Measurements from ENCODE around the gene POMT2.
"Not testable (repeated sequence)": the region's sequence is repeated elsewhere in the genome, so short reads cannot be mapped to it uniquely, and the experiment has no call there.

Gene POMT2

DNA sequence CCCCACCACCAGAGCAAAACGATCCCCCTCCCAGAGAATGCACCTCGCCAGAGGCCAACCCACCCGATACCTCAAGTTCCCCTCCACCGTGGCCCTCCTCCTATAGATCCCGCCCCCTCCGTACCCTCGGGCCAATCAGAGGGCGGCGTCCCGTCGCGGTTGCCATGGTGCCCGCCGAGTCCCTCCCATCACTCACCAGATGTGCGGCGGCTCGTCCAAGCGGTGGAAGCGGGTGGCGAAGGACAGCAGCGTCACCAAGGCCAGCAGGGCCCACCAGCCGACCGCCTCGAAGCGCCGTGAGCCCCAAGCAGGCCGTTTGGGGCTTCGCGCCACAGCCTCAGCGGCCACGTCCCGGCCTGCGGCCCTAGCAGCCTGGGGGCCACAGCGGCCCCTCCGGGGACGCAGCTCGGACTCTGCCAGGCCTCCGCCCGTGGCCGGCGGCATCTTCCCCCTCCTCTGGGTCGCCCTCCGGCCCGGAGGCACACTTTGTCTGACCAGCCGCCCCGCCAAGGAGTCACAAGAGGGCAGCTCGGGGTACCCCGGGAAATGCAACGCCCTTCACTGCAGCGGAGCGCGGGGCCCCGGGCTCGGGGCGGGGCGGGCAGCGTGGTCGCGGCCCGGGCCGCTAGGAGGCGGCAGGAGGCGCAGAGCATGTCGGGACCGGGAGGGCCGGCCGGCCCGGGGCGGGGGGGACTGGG is at the start of gene POMT2:
Gene POMT2, minus strand, starts transcription at position 646 of the 698 bp plus-strand sequence. Its CDS starts 202 bp downstream, at position 444.
- DNase-seq (ENCODE audit: low read depth) = peak; percentile 89

DNA sequence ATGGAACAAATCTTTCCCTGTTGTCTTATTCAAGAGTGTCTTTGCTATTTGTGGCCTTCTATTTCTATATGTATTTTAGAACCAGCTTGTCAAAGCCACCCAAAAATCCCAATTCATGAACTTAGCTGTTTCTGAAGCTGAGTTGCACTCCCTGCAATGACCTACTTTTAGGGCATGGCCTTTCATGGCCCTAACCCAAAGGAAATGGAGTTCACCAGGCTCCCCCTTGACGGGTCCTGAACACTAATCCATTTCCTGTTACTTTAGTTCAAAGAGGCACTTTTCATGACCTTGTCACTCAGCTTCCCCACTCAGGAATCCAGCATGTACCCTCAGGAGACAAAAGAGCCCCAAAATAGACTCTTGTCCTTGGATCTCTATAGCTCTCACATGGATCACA is 48.6 kb upstream of the POMT2 start:
- DNase-seq (ENCODE audit: low read depth) = no peak

DNA sequence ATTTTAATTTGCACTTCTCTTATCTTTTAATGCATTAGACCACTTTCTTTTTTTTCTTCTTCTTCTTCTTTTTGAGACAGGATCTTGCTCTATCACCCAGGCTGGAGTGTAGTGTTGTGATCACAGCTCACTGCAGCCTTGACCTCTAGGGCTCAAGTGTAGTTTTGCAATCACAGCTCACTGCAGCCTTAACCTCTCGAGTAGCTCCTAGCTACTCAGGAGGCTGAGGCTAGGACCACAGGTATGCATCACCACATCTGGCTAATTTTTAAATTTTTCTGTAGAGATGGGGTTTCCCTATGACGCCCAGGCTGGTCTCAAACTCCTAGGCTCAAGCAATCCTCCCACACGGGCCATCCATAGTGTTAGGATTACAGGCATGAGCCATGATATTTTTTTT is 43.5 kb upstream of the POMT2 start:
- DNase-seq (ENCODE audit: low read depth) = no peak

- DNase-seq (ENCODE audit: low read depth) = no peak
These were observed 38.9 kb upstream of the POMT2 start for GRCh38 chr14:77359626-77360025.

- DNase-seq (ENCODE audit: low read depth) = no peak
These were observed 36.2 kb upstream of the POMT2 start for GRCh38 chr14:77356899-77357298.

GRCh38 chr14:77355811-77356210 is 35.1 kb upstream of the POMT2 start:
- DNase-seq (ENCODE audit: low read depth) = no peak

- no peak for DNase-seq (ENCODE audit: low read depth)
These were observed 32.9 kb upstream of the POMT2 start for GRCh38 chr14:77353469-77354141.

GRCh38 chr14:77347751-77348150 is 27.1 kb upstream of the POMT2 start:
- no peak for DNase-seq (ENCODE audit: low read depth)

DNA sequence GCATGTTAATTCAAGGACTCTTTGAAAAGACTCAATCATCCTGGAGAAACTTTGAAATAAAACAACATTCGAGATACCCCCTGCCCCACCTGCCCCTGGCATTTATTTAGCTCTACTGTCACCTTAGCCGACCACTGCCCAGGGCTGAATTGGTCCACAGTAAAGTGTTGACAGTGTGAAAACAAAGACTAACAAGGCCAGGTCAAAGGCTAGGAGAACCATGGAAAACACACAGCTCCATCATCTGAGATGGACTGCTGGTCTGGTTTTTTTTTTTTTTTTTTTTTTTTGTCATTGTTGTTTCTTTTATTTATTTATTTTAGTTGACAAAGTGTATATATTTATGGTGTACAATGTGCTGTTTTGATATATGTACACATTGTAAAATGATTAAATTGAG is 25.8 kb upstream of the POMT2 start:
- DNase-seq (ENCODE audit: low read depth) = no peak

- DNase-seq (ENCODE audit: low read depth) = no peak
These were observed 23.8 kb upstream of the POMT2 start for GRCh38 chr14:77344377-77344996.

DNA sequence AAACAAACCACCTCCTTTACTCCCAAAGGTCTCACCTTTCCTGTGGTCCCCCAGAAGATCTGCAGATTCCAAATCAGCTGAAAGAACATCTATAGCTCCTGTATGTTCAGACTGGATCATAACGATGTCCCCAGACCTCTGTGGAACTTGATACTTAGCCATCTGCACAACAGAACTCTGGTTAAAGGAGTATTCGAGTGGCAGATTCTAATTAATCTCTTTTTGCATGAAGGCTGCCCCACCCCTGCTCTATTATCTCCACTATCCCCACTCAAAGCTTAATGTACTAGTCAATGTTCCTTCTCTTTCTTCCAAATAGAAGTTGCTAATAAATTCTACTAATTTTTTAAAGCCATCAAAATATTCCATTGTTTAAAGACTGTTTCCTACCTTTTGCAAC is 23.0 kb upstream of the POMT2 start:
- DNase-seq (ENCODE audit: low read depth) = no peak

GRCh38 chr14:77342726-77343397 is 22.2 kb upstream of the POMT2 start:
- no peak for DNase-seq (ENCODE audit: low read depth)

GRCh38 chr14:77340389-77340788 is 19.7 kb upstream of the POMT2 start:
- DNase-seq (ENCODE audit: low read depth) = no peak

- no peak for DNase-seq (ENCODE audit: low read depth)
These were observed 18.7 kb upstream of the POMT2 start for GRCh38 chr14:77339407-77339806.

- DNase-seq (ENCODE audit: low read depth) = no peak
These were observed 17.6 kb upstream of the POMT2 start for GRCh38 chr14:77338302-77338701.

- DNase-seq (ENCODE audit: low read depth) = no peak
These were observed 17.2 kb upstream of the POMT2 start for GRCh38 chr14:77337880-77338279.

DNA sequence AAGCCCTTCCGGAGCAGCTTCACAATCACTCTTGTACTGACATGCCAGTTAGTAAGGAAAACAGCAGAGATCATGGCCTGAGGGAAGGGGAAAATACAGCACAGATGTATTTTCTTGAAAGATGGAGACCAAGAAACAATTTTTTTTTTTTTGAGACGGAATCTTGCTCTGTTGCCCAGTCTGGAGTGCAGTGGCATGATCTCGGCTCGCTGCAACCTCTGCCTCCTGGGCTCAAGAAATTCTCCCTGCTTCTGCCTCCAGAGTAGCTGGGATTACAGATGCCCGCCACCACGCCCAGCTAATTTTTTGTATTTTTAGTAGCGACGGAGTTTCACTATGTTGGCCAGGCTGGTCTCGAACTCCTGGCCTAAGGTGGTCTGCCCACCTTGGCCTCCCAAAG is 16.6 kb upstream of the POMT2 start:
- DNase-seq (ENCODE audit: low read depth) = not testable (repeated sequence)

DNA sequence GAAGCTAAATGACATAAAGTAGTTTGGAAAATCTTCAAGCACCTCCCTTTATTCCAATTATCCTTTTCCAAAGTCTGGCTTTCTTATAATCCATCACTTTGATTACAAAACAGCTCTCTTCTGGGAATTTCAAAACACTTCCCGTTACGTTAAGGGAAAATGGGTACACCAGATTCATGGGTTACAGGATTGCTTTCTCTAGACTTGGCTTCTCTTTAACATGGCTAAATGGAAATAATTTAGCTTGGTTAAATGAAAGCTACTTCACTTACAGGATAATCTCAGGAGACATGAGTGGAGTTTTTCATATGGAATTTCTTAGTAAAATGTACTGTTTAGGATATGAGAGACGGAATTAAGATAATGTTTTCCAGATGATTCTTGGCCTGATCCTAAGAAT is 14.9 kb upstream of the POMT2 start:
- no peak for DNase-seq (ENCODE audit: low read depth)

DNA sequence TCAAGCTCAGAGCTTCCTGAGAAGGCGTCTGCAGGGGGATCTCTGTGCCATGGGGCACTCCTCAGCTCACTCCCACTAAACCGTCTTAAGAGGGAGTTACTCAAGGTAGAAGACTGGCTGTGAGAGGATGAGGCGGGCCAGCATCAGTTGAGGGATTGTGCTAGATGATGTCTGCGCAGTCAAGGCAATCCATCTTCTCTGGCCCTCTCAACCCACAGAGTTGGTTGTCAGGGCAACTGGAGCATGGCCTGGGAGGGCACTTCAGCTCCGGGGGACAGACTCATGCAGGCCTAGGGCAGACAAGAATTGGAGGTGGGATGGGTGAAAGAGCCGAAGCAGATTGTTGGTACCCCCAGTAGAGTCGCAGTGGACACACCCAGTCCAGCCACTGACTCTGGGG is 9.2 kb upstream of the POMT2 start:
- DNase-seq (ENCODE audit: low read depth) = no peak

DNA sequence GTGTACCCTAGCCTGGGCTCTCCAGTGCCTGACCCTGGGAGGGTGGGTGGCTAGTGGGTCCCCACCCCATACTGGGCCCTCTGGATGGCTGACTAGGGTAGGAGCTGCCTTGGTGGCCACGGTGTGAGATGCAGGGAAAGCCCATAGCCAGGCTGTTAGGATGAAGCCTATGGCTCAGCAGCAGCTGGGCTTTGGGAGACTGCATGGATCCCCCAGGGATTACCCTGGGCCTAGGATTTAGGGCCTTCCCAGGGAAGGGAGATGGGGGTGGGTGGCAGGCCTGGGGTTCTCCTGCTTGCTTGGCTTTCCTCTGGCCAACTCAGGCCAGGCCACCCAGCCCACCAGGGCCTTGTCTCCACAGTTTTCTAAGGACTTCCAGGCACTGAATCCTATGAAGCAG is 6.4 kb upstream of the POMT2 start:
- no peak for DNase-seq (ENCODE audit: low read depth)

DNA sequence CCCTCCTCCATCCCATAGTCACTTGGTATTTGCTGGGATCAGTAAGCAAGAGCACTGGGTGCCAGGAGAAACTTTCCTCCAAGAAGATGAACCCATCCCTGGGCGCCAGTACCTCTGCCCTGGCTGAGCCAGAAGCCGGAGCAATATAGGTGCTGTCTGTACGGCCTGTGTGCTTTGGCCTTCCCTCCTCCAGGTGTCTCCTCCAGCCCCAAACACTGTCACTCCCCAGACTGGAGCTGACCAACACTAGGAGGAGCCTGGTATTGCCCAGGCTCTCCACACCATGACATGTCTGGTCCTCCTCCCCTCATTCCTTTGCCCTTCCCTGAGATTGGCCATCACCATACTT is 5.0 kb upstream of the POMT2 start:
- no peak for DNase-seq (ENCODE audit: low read depth)

- DNase-seq (ENCODE audit: low read depth) = no peak
These were observed 4.4 kb upstream of the POMT2 start for GRCh38 chr14:77324816-77325745.

Data from activated T-helper 9 cell treated with anti-CD3 and anti-CD28 coated beads, Interleukin-2, amount 50 U/mL, for 16 hours (primary cell).